ENCODE data around the gene ZFP57.

- no peak for TF ChIP-seq POLR2A (IDR thresholded peaks at IDR 0.05)
- no peak for TF ChIP-seq CTCF (IDR thresholded peaks at IDR 0.05)
These were observed 53.8 kb downstream of the ZFP57 start for GRCh38 chr6:29626948-29627754.

Measured in ovary (tissue), 3 donors.